Neuronal stem cell (in vitro differentiated cells): ENCODE data around the gene PCBP3.

Source experiments
- DNase-seq: peaks from one replicate; pipeline ENCODE4 v3.0.0-alpha.2; 2013; ENCODE audit warnings: low spot score
- H2AFZ ChIP-seq: one replicate; pipeline ENCODE4 v1.6.1; 2013; ENCODE audit warnings: mild to moderate bottlenecking, low read length, inconsistent platforms
- H2AK5ac ChIP-seq: 2 replicates; pipeline ENCODE4 v1.6.1; 2013; ENCODE audit warnings: low read depth, mild to moderate bottlenecking, inconsistent platforms, low read length, moderate library complexity, mixed read lengths
- H2BK120ac ChIP-seq: 2 replicates; pipeline ENCODE4 v1.6.1; 2013; ENCODE audit warnings: low read depth, mild to moderate bottlenecking, inconsistent platforms, low read length, moderate library complexity, mixed read lengths
- H2BK12ac ChIP-seq: one replicate; pipeline ENCODE4 v1.6.1; 2013; ENCODE audit warnings: low read length, inconsistent platforms
- H2BK15ac ChIP-seq: 2 replicates; pipeline ENCODE4 v1.6.1; 2013; ENCODE audit warnings: mild to moderate bottlenecking, low read length, inconsistent platforms, mixed read lengths
- H2BK5ac ChIP-seq: one replicate; pipeline ENCODE4 v1.6.1; 2013; ENCODE audit warnings: inconsistent platforms, mild to moderate bottlenecking, low read length, moderate library complexity
- H3K14ac ChIP-seq: one replicate; pipeline ENCODE4 v1.6.1; 2013; ENCODE audit warnings: low read length, inconsistent platforms
- H3K18ac ChIP-seq: 2 replicates; pipeline ENCODE4 v1.6.1; 2013; ENCODE audit warnings: low read length, inconsistent platforms
- H3K23ac ChIP-seq: 2 replicates; pipeline ENCODE4 v1.6.1; 2013; ENCODE audit warnings: low read depth, mild to moderate bottlenecking, mixed read lengths, low read length, inconsistent platforms; ENCODE audit not compliant: poor library complexity
- H3K27ac ChIP-seq: replicated peaks from 3 replicates; pipeline ENCODE4 v1.5.1; 2013; ENCODE audit warnings: low read length, inconsistent platforms
- H3K27me3 ChIP-seq, 3 experiments: 2 replicates each; pipeline ENCODE4 v1.6.1; 2013; ENCODE audit warnings: low read length in 3 of 3, mild to moderate bottlenecking in 2 of 3, inconsistent platforms in 1 of 3, low read depth in 1 of 3, mixed read lengths in 1 of 3, moderate library complexity in 1 of 3; ENCODE audit not compliant: control insufficient read depth in 3 of 3, insufficient read depth in 3 of 3
- H3K36me3 ChIP-seq, 2 donors: replicated peaks in 1 of 2; 2 replicates each; pipeline ENCODE4 v1.6.1; 2013; ENCODE audit warnings: low read length in 2 of 2; ENCODE audit not compliant: control insufficient read depth in 2 of 2, insufficient read depth in 2 of 2
- H3K4ac ChIP-seq: 2 replicates; pipeline ENCODE4 v1.6.1; 2013; ENCODE audit warnings: inconsistent platforms, mild to moderate bottlenecking, low read length, moderate library complexity
- H3K4me1 ChIP-seq, 2 donors: 1 replicate in 1 of 2; 2 replicates in 1 of 2; pipeline ENCODE4 v1.6.1; 2013; ENCODE audit warnings: low read length in 2 of 2, low read depth in 1 of 2; ENCODE audit not compliant: control insufficient read depth in 2 of 2, insufficient read depth in 1 of 2
- H3K4me2 ChIP-seq: one replicate; pipeline ENCODE4 v1.6.1; 2013; ENCODE audit warnings: mild to moderate bottlenecking, low read length, inconsistent platforms; ENCODE audit not compliant: insufficient read depth, poor library complexity, severe bottlenecking
- H3K4me3 ChIP-seq, 2 donors: 2 replicates each; pipeline ENCODE4 v1.5.1; 2013; ENCODE audit warnings: low read length in 2 of 2, mild to moderate bottlenecking in 2 of 2, inconsistent platforms in 1 of 2, moderate library complexity in 1 of 2
- H3K79me1 ChIP-seq: one replicate; pipeline ENCODE4 v1.6.1; 2013; ENCODE audit warnings: low read depth, mild to moderate bottlenecking, inconsistent platforms, low read length, moderate library complexity
- H3K9ac ChIP-seq: one replicate; pipeline ENCODE4 v1.6.1; 2013; ENCODE audit warnings: mild to moderate bottlenecking, low read depth, low read length, inconsistent platforms; ENCODE audit not compliant: poor library complexity
- H3K9me3 ChIP-seq, 2 donors: replicated peaks in 1 of 2; 2 replicates each; pipeline versions ENCODE3 to v1.6.1; 2013; ENCODE audit warnings: low read length in 2 of 2, mild to moderate bottlenecking in 2 of 2, inconsistent platforms in 1 of 2, low read depth in 1 of 2, mixed read lengths in 1 of 2, moderate library complexity in 1 of 2; ENCODE audit not compliant: control insufficient read depth in 2 of 2, insufficient read depth in 1 of 2
- H4K8ac ChIP-seq: one replicate; pipeline ENCODE4 v1.6.1; 2013; ENCODE audit warnings: low read depth, mild to moderate bottlenecking, inconsistent platforms, low read length, moderate library complexity
- H4K91ac ChIP-seq: one replicate; pipeline ENCODE4 v1.6.1; 2013; ENCODE audit warnings: low read length, low read depth, mild to moderate bottlenecking, inconsistent platforms; ENCODE audit not compliant: poor library complexity
- WGBS, 2 donors: extraction: QIAGEN DNeasy Blood & Tissue Kit; methylation state at CpG; one replicate each; pipeline ENCODE4 v1.1.7; 2013; ENCODE audit warnings: missing lambda C conversion rate in 2 of 2, mixed read lengths in 1 of 2; ENCODE audit not compliant: insufficient read length in 2 of 2, insufficient replicate concordance in 1 of 2; ENCODE audit errors: extremely low coverage in 2 of 2; 5-methylcytosine and 5-hydroxymethylcytosine counted together

PCBP3 gene

DNA sequence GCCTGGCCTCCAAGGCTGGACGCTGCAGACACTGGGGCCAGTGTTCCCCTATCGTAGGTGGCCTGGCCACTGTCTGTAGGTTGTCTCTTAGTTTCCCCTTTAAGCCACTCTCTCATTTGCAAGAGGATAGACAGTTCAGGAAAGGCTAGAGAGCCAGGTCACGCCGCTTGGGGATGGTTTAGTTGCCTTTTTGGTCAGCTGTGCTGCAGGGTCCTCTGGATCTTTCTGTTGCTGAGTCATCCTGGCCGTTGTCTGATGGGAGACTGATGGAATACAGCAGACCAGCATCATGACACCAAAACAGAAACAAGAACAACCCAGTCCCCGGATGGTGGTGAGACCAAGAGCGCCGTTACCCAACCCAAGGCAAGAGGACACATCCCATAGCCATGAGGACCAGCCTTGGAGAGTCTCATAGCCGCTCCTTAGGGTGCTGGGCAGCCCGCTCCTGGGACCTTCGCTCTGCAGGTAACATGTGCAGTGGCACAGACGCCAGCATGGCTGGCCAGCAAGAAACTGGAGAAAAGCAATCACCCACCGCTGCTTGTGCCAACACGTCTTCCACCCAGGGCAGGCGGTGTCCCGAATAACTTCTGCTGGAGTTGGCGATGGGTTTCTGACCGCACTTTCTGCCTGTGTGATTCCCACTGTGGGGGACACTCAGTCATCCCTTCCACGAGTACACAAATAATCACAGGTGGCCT, 258.9 kb downstream of the PCBP3 start:
- H2BK15ac ChIP-seq, result no peak overlapping the region
- no peaks in the 10 kb centered on the region for H3K9me3 ChIP-seq
- H3K27ac ChIP-seq, result no peak overlapping the region
- H2AFZ ChIP-seq, result no peak overlapping the region
- no peak overlapping the region for H2BK12ac ChIP-seq
- no peak overlapping the region for H3K4me2 ChIP-seq
- no peak overlapping the region for H3K9ac ChIP-seq
- H3K4me3 ChIP-seq, result no peak overlapping the region
- WGBS, 2 donors, result no CpG with 5 or more reads among the region's 19 CpGs
- no peak overlapping the region for H3K14ac ChIP-seq
- H2AK5ac ChIP-seq, result no peak overlapping the region
- no peak for DNase-seq
- H3K36me3 ChIP-seq, result no peaks in the 10 kb centered on the region
- H4K91ac ChIP-seq, result no peak overlapping the region
- no peak overlapping the region for H3K23ac ChIP-seq
- H3K4me1 ChIP-seq, result peaks cover 0 to 6% of the 10 kb centered on the region in 2 donors
- H4K8ac ChIP-seq, result no peak overlapping the region
- no peak overlapping the region for H3K4ac ChIP-seq
- H3K27me3 ChIP-seq, result peaks cover 0 to 19% (median 0%) of the 10 kb centered on the region in 3 experiments
- H2BK5ac ChIP-seq, result no peak overlapping the region
- no peak overlapping the region for H3K18ac ChIP-seq
- H3K79me1 ChIP-seq, result no peaks in the 10 kb centered on the region
- H2BK120ac ChIP-seq, result no peak overlapping the region

DNA sequence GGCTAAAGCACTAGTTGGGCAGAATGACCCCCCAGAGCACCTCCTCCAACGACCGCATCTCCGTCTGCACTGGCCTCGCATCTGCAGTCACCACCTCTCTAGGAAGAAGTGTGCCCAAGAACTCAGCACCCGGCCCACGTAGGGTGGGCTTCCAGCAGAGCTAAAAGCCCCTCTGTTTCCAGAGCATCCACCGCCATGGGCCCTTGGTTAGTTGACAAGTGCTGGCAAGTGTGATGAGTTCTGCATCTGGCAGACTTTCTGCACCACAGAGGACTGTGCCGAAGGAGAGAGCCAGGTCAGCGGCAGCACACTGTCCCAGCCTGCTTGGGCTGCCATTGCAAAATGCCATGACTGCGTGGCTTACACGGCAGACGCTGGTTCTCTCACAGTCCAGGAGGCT, 261.7 kb downstream of the PCBP3 start:
- peaks cover 0 to 15% (median 0%) of the 10 kb centered on the region in 3 experiments for H3K27me3 ChIP-seq
- no peak overlapping the region for H4K8ac ChIP-seq
- no peak overlapping the region for H3K14ac ChIP-seq
- no peak overlapping the region for H3K4ac ChIP-seq
- no peaks in the 10 kb centered on the region for H3K36me3 ChIP-seq
- no peak for DNase-seq
- no peak overlapping the region for H3K18ac ChIP-seq
- H3K9ac ChIP-seq, result no peak overlapping the region
- peaks cover 0 to 7% of the 10 kb centered on the region in 2 donors for H3K4me1 ChIP-seq
- no peak overlapping the region for H2AK5ac ChIP-seq
- no peak overlapping the region for H2BK12ac ChIP-seq
- no peak overlapping the region for H2BK120ac ChIP-seq
- H2BK5ac ChIP-seq, result no peak overlapping the region
- no peak overlapping the region for H3K23ac ChIP-seq
- no peaks in the 10 kb centered on the region for H3K9me3 ChIP-seq
- no peak overlapping the region for H3K4me2 ChIP-seq
- H4K91ac ChIP-seq, result no peak overlapping the region
- H3K4me3 ChIP-seq, result no peak overlapping the region
- no peak overlapping the region for H2AFZ ChIP-seq
- peaks cover 4% of the 10 kb centered on the region for H3K79me1 ChIP-seq
- WGBS, 2 donors, result no CpG with 5 or more reads among the region's 12 CpGs
- no peak overlapping the region for H3K27ac ChIP-seq
- H2BK15ac ChIP-seq, result no peak overlapping the region

DNA sequence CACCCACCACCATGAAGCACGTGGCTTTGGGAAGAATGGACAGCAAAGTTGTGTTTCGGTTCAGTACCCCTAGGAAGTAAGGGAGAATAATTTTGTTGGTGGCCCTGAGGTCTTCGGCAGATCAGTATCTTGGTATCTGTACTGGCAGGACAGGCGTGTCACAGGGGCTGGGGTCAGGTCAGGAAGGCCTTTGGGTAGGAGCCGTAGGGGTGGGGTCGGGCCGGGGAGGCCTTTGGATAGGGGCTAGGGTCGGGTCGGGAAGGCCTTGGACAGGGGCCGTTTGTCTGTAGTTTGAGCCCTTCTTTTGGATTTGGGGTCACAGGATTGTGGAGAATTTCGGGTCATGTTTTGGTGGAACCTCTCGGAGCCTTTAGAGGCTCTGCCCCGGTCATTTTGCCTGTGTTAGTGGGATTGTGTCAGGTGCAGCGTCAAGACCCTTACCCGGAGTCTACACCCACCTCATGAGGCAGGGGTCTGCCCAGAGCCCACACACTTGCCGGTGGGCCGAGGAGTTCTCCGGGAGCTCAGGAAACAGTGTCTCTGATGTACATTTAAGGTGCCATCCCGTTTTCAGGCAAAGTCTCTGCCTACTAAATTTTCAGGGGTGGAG, 262.8 kb downstream of the PCBP3 start:
- Histone ChIP-seq H3K4me2 (no peak overlapping the region), H3K9me3 (no peaks in the 10 kb centered on the region), H3K27ac (no peak overlapping the region), H3K79me1 (peaks cover 4% of the 10 kb centered on the region), H3K14ac (peak overlapping the region; percentile 73), H2BK5ac (no peak overlapping the region), H2BK15ac (no peak overlapping the region), H3K4me3 (no peak overlapping the region), H3K23ac (no peak overlapping the region), H3K9ac (no peak overlapping the region), H4K8ac (no peak overlapping the region), H3K4ac (no peak overlapping the region), H2BK120ac (no peak overlapping the region), H3K18ac (no peak overlapping the region), H2AK5ac (no peak overlapping the region), H2AFZ (no peak overlapping the region), H3K36me3 (no peaks in the 10 kb centered on the region), H3K27me3 (peaks cover 0 to 15% (median 0%) of the 10 kb centered on the region in 3 experiments), H3K4me1 (peaks cover 0 to 3% of the 10 kb centered on the region in 2 donors), H4K91ac (no peak overlapping the region), H2BK12ac (no peak overlapping the region)
- WGBS, 2 donors, result no CpG with 5 or more reads among the region's 19 CpGs
- DNase-seq, result no peak

DNA sequence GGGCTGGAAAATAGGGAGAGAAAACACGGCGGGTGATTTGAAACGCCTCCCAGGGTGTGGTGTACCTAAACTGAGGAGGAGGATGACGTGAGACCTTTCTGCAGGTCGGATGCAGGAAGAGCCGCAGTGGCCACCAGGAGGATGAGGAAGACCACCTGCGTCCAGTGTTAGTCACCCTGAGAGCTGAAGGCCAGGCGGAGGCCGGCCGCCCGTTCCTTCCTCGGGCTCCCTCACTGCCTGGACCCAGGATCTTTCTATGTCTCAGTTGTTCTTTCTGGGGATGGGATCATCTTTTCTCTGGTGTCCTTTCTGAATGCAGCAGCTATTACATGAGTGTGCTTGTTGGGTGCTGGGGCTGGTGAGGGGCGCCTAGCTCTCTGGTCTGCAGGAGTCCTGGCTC, 263.3 kb downstream of the PCBP3 start:
- no peak overlapping the region for H4K8ac ChIP-seq
- peaks cover 0 to 3% of the 10 kb centered on the region in 2 donors for H3K4me1 ChIP-seq
- peaks cover 0 to 16% (median 0%) of the 10 kb centered on the region in 3 experiments for H3K27me3 ChIP-seq
- H2BK120ac ChIP-seq, result no peak overlapping the region
- H3K9me3 ChIP-seq, result no peaks in the 10 kb centered on the region
- H2BK5ac ChIP-seq, result no peak overlapping the region
- no peak overlapping the region for H4K91ac ChIP-seq
- H2AK5ac ChIP-seq, result no peak overlapping the region
- no peaks in the 10 kb centered on the region for H3K36me3 ChIP-seq
- no peak overlapping the region for H3K4me2 ChIP-seq
- no peak overlapping the region for H2AFZ ChIP-seq
- DNase-seq, result no peak
- no CpG with 5 or more reads among the region's 13 CpGs for WGBS, 2 donors
- no peak overlapping the region for H3K9ac ChIP-seq
- no peak overlapping the region for H3K4me3 ChIP-seq
- no peak overlapping the region for H2BK15ac ChIP-seq
- no peak overlapping the region for H3K18ac ChIP-seq
- H3K79me1 ChIP-seq, result peaks cover 4% of the 10 kb centered on the region
- no peak overlapping the region for H3K4ac ChIP-seq
- no peak overlapping the region for H3K23ac ChIP-seq
- no peak overlapping the region for H2BK12ac ChIP-seq
- H3K27ac ChIP-seq, result no peak overlapping the region
- no peak overlapping the region for H3K14ac ChIP-seq
